Neural cell (in vitro differentiated cells): Measurements from ENCODE around the gene PHLPP2. TPM values are rescaled to one million over a fixed set of nuclear protein-coding genes. Genes with fewer than 3 reads are reported as not detected.

Source experiments
- H2AFZ ChIP-seq: fragments of 200-600, 300-800 bp; sonication (generic), shearing (Covaris generic); 2 replicates; pipeline ENCODE4 v1.6.0; 2014; ENCODE audit warnings: low read depth, mild to moderate bottlenecking, antibody characterized with exemption, low read length, moderate library complexity
- H3F3A ChIP-seq: fragments of 200-600 bp; shearing (Covaris generic); 2 replicates; pipeline ENCODE4 v1.6.1; 2016; ENCODE audit warnings: mild to moderate bottlenecking, moderate library complexity, mixed read lengths, antibody characterized with exemption, low read length; ENCODE audit not compliant: insufficient read depth, poor library complexity, severe bottlenecking
- H3K27ac ChIP-seq: fragments of 200-600, 300-800 bp; sonication (generic), shearing (Covaris generic); 2 replicates; pipeline ENCODE4 v1.5.1; 2014; ENCODE audit warnings: mild to moderate bottlenecking, low read length, moderate library complexity
- H3K27me3 ChIP-seq: fragments of 300-800, 200-600 bp; sonication (generic), shearing (Covaris generic); 2 replicates; pipeline ENCODE4 v1.6.0; 2014; ENCODE audit warnings: mild to moderate bottlenecking, low read depth, low read length, moderate library complexity; ENCODE audit not compliant: insufficient read depth
- H3K36me3 ChIP-seq: fragments of 300-800, 200-600 bp; sonication (generic), shearing (Covaris generic); 2 replicates; pipeline ENCODE4 v1.5.1; 2014; ENCODE audit warnings: mild to moderate bottlenecking, antibody characterized with exemption, low read length, moderate library complexity; ENCODE audit not compliant: insufficient read depth
- H3K4me2 ChIP-seq: fragments of 300-800, 200-600 bp; sonication (generic), shearing (Covaris generic); 2 replicates; pipeline ENCODE4 v1.6.0; 2014; ENCODE audit warnings: mild to moderate bottlenecking, low read length
- H3K4me3 ChIP-seq: fragments of 300-800, 200-600 bp; sonication (generic), shearing (Covaris generic); 2 replicates; pipeline ENCODE4 v1.5.1; 2014; ENCODE audit warnings: mild to moderate bottlenecking, low read length, moderate library complexity
- H3K79me2 ChIP-seq: fragments of 200-600 bp; shearing (Covaris generic); replicated peaks from 2 replicates; pipeline ENCODE4 v1.6.0; 2014; ENCODE audit warnings: mild to moderate bottlenecking, low read length, moderate library complexity; ENCODE audit not compliant: insufficient read depth
- H3K9ac ChIP-seq: fragments of 300-800, 200-600 bp; sonication (generic), shearing (Covaris generic); 2 replicates; pipeline ENCODE4 v1.6.1; 2016; ENCODE audit warnings: mild to moderate bottlenecking, low read length, mixed read lengths
- H3K9me2 ChIP-seq: fragments of 200-600 bp; shearing (Covaris generic); 2 replicates; pipeline ENCODE4 v1.6.1; 2016; ENCODE audit warnings: mild to moderate bottlenecking, low read length, mixed read lengths; ENCODE audit not compliant: insufficient read depth
- H3K9me3 ChIP-seq: fragments of 200-600, 300-800 bp; sonication (generic), shearing (Covaris generic); 2 replicates; pipeline ENCODE4 v1.6.1; 2016; ENCODE audit warnings: mild to moderate bottlenecking, mixed run types, low read length, moderate library complexity, mixed read lengths
- H4K20me1 ChIP-seq: fragments of 200-600 bp; shearing (Covaris generic); 2 replicates; pipeline ENCODE4 v1.6.1; 2016; ENCODE audit warnings: mild to moderate bottlenecking, mixed run types; ENCODE audit not compliant: insufficient read depth
- EP300 ChIP-seq: fragments of 450-650 bp; conservative IDR thresholded peaks from 2 replicates; pipeline ENCODE4 v1.6.1; 2014; ENCODE audit warnings: antibody characterized with exemption, mild to moderate bottlenecking, moderate library complexity; ENCODE audit not compliant: poor library complexity, severe bottlenecking
- EZH2 ChIP-seq: fragments of 200-600, 300-800 bp; shearing (Covaris generic), sonication (generic); IDR thresholded peaks from 2 replicates; pipeline ENCODE4 v1.6.1; 2014; ENCODE audit warnings: antibody characterized with exemption, low read length, borderline replicate concordance, mild to moderate bottlenecking; ENCODE audit not compliant: insufficient read depth, poor library complexity, severe bottlenecking
- MXI1 ChIP-seq: fragments of 450-650 bp; conservative IDR thresholded peaks from 2 replicates; pipeline ENCODE4 v1.6.1; 2014; ENCODE audit warnings: antibody characterized with exemption, mild to moderate bottlenecking; ENCODE audit not compliant: poor library complexity, severe bottlenecking
- POLR2AphosphoS5 ChIP-seq: IDR thresholded peaks from 2 replicates; pipeline ENCODE4 v1.6.1; 2012
- RAD21 ChIP-seq: fragments of 450-650 bp; conservative IDR thresholded peaks from 2 replicates; pipeline ENCODE4 v1.6.1; 2014; ENCODE audit warnings: antibody characterized with exemption, mild to moderate bottlenecking, moderate library complexity
- SMC3 ChIP-seq: fragments of 450-650 bp; conservative IDR thresholded peaks from 2 replicates; pipeline ENCODE4 v1.6.1; 2014; ENCODE audit warnings: antibody characterized with exemption, mild to moderate bottlenecking, moderate library complexity; ENCODE audit not compliant: poor library complexity
- TAF1 ChIP-seq: IDR thresholded peaks from 2 replicates; pipeline ENCODE4 v1.6.1; 2012; ENCODE audit warnings: low read depth
- polyA plus RNA-seq: library from polyadenylated mRNA; depleted of rRNA; stranded (reverse); fragments of >200 nt; gene quantifications from 2 replicates; pipeline ENCODE4 v1.2.3, GENCODE V29; 2014
- TF ChIP-seq, protein P1 (sequence below): IDR thresholded peaks from 2 replicates; pipeline ENCODE4 v1.6.1; 2012; ENCODE audit warnings: borderline replicate concordance
- TF ChIP-seq, protein P2 (sequence below): fragments of 450-650 bp; IDR thresholded peaks from 2 replicates; pipeline ENCODE4 v1.5.1; 2014; ENCODE audit warnings: antibody characterized with exemption, mild to moderate bottlenecking, moderate library complexity; ENCODE audit not compliant: poor library complexity, severe bottlenecking

Gene PHLPP2
- polyA plus RNA-seq, 1 donor from 2014 or later, result 11.0 TPM

DNA sequence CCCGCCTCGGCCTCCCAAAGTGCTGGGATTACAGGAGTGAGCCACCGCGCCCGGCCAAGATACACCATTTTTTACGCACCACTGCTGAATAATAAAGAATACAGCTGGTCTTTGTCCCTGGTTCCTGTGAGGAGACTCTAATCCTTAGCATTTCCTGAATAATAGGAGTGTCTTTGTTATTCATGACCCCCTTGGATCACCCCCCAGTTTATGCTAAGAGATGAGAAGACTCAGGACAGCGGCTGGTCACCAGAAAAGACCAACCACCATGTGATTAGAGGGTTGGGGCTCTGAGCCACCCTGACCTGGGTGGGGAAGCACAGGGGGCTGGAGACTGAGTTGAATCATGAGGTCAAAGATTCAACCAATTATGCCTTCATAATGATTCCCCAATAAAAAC is 17.3 kb downstream of the PHLPP2 start:
- H3K4me3 ChIP-seq, result no peak overlapping the region
- no peaks in the 10 kb centered on the region for H3K9me2 ChIP-seq
- H3K79me2 ChIP-seq, result no peaks in the 10 kb centered on the region
- TF ChIP-seq SMC3 (no peak), EP300 (no peak), RAD21 (no peak), TAF1 (no peak), POLR2AphosphoS5 (no peak)
- TF ChIP-seq, protein P1, sequence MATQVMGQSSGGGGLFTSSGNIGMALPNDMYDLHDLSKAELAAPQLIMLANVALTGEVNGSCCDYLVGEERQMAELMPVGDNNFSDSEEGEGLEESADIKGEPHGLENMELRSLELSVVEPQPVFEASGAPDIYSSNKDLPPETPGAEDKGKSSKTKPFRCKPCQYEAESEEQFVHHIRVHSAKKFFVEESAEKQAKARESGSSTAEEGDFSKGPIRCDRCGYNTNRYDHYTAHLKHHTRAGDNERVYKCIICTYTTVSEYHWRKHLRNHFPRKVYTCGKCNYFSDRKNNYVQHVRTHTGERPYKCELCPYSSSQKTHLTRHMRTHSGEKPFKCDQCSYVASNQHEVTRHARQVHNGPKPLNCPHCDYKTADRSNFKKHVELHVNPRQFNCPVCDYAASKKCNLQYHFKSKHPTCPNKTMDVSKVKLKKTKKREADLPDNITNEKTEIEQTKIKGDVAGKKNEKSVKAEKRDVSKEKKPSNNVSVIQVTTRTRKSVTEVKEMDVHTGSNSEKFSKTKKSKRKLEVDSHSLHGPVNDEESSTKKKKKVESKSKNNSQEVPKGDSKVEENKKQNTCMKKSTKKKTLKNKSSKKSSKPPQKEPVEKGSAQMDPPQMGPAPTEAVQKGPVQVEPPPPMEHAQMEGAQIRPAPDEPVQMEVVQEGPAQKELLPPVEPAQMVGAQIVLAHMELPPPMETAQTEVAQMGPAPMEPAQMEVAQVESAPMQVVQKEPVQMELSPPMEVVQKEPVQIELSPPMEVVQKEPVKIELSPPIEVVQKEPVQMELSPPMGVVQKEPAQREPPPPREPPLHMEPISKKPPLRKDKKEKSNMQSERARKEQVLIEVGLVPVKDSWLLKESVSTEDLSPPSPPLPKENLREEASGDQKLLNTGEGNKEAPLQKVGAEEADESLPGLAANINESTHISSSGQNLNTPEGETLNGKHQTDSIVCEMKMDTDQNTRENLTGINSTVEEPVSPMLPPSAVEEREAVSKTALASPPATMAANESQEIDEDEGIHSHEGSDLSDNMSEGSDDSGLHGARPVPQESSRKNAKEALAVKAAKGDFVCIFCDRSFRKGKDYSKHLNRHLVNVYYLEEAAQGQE, result no peak
- TF ChIP-seq, protein P2, sequence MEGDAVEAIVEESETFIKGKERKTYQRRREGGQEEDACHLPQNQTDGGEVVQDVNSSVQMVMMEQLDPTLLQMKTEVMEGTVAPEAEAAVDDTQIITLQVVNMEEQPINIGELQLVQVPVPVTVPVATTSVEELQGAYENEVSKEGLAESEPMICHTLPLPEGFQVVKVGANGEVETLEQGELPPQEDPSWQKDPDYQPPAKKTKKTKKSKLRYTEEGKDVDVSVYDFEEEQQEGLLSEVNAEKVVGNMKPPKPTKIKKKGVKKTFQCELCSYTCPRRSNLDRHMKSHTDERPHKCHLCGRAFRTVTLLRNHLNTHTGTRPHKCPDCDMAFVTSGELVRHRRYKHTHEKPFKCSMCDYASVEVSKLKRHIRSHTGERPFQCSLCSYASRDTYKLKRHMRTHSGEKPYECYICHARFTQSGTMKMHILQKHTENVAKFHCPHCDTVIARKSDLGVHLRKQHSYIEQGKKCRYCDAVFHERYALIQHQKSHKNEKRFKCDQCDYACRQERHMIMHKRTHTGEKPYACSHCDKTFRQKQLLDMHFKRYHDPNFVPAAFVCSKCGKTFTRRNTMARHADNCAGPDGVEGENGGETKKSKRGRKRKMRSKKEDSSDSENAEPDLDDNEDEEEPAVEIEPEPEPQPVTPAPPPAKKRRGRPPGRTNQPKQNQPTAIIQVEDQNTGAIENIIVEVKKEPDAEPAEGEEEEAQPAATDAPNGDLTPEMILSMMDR, result no peak
- H2AFZ ChIP-seq, result no peak overlapping the region
- H3K36me3 ChIP-seq, result no peaks in the 10 kb centered on the region
- no peaks in the 10 kb centered on the region for H3K27me3 ChIP-seq
- no peak overlapping the region for H3K27ac ChIP-seq
- no peaks in the 10 kb centered on the region for H3F3A ChIP-seq
- H3K4me2 ChIP-seq, result no peak overlapping the region
- H3K9ac ChIP-seq, result no peak overlapping the region
- H4K20me1 ChIP-seq, result no peaks in the 10 kb centered on the region
- no peaks in the 10 kb centered on the region for H3K9me3 ChIP-seq

GRCh38 chr16:71706046-71706445 is 18.5 kb downstream of the PHLPP2 start:
- Histone ChIP-seq H3K4me3 (no peak overlapping the region), H4K20me1 (no peaks in the 10 kb centered on the region), H3K27me3 (no peaks in the 10 kb centered on the region), H2AFZ (no peak overlapping the region), H3K9me3 (no peaks in the 10 kb centered on the region), H3K4me2 (no peak overlapping the region), H3K9ac (no peak overlapping the region), H3K36me3 (no peaks in the 10 kb centered on the region), H3F3A (no peaks in the 10 kb centered on the region), H3K9me2 (no peaks in the 10 kb centered on the region), H3K27ac (no peak overlapping the region), H3K79me2 (no peaks in the 10 kb centered on the region)
- no peak for TF ChIP-seq MXI1
- no peak for TF ChIP-seq EZH2
- no peak for TF ChIP-seq SMC3
- no peak for TF ChIP-seq TAF1
- TF ChIP-seq, protein P2, result no peak
- TF ChIP-seq RAD21, result no peak
- TF ChIP-seq POLR2AphosphoS5, result no peak
- no peak for TF ChIP-seq EP300
- TF ChIP-seq, protein P1, result no peak
